ENCODE data around the gene MVD.

Gene MVD

GRCh38 chr16:88640498-88641247 lies 22.2 kb downstream of the MVD start:
- no peak for DNase-seq (ENCODE audit: low read depth, low spot score)

GRCh38 chr16:88640039-88640495 lies 22.8 kb downstream of the MVD start:
- DNase-seq (ENCODE audit: low read depth, low spot score) = no peak

GRCh38 chr16:88639231-88640038 lies 23.5 kb downstream of the MVD start:
- DNase-seq (ENCODE audit: low read depth, low spot score) = no peak

- DNase-seq (ENCODE audit: low read depth, low spot score) = no peak
Measured at GRCh38 chr16:88638323-88639230, 24.3 kb downstream of the MVD start, which contains the start of gene IL17C. Gene IL17C (plus strand): TSS chr16:88638572. CDS start chr16:88638642, 70 bp downstream.

GRCh38 chr16:88636488-88637265 lies 26.2 kb downstream of the MVD start:
- DNase-seq (ENCODE audit: low read depth, low spot score) = no peak

GRCh38 chr16:88635671-88636319 lies 27.1 kb downstream of the MVD start:
- no peak for DNase-seq (ENCODE audit: low read depth, low spot score)

- no peak for DNase-seq (ENCODE audit: low read depth, low spot score)
Measured at GRCh38 chr16:88634994-88635670, 27.8 kb downstream of the MVD start.

- DNase-seq (ENCODE audit: low read depth, low spot score) = peak; percentile 48
Measured at GRCh38 chr16:88634141-88634993, 28.5 kb downstream of the MVD start.

- no peak for DNase-seq (ENCODE audit: low read depth, low spot score)
Measured at GRCh38 chr16:88633684-88634140, 29.2 kb downstream of the MVD start.

GRCh38 chr16:88632587-88632930 lies 30.3 kb downstream of the MVD start:
- DNase-seq (ENCODE audit: low read depth, low spot score) = no peak

- no peak for DNase-seq (ENCODE audit: low read depth, low spot score)
Measured at GRCh38 chr16:88631920-88632586, 30.8 kb downstream of the MVD start.

- DNase-seq (ENCODE audit: low read depth, low spot score) = no peak
Measured at GRCh38 chr16:88631384-88631783, 31.5 kb downstream of the MVD start.

GRCh38 chr16:88630941-88631340 lies 31.9 kb downstream of the MVD start:
- no peak for DNase-seq (ENCODE audit: low read depth, low spot score)

- no peak for DNase-seq (ENCODE audit: low read depth, low spot score)
Measured at GRCh38 chr16:88630433-88630832, 32.5 kb downstream of the MVD start.

GRCh38 chr16:88629835-88630234 lies 33.1 kb downstream of the MVD start:
- no peak for DNase-seq (ENCODE audit: low read depth, low spot score)

- DNase-seq (ENCODE audit: low read depth, low spot score) = no peak
Measured at GRCh38 chr16:88628512-88628974, 34.3 kb downstream of the MVD start.

- no peak for DNase-seq (ENCODE audit: low read depth, low spot score)
Measured at GRCh38 chr16:88627531-88628411, 35.1 kb downstream of the MVD start.

All from astrocyte of the hippocampus (primary cell).